IMR-90 (cell line): ENCODE measurements around the gene NR1H4. TPM values are rescaled to one million over a fixed set of nuclear protein-coding genes. Genes with fewer than 3 reads are reported as not detected.

Experiments used
- ATAC-seq: fragments of 200-7000 bp; cut with Tn5 transposase; 2 replicates; pipeline ENCODE4 v1.9.1; 2020; ENCODE audit warnings: low read depth, mild to moderate bottlenecking, moderate library complexity
- BruUV-seq: library from RNA; stranded (reverse); fragments of 400-500 nt; replicated peaks from 2 replicates; lab custom pipeline; 2021; lab: Mats Ljungman, UMichigan
- CTCF ChIA-PET: fragments of 300-600 bp; formaldehyde crosslinking; extraction: SDS; loops from one replicate; lab custom pipeline; 2021; ENCODE audit warnings: antibody characterized with exemption; lab: Yijun Ruan, JAX
- POLR2A ChIA-PET: fragments of 300-600 bp; sonication (Branson Sonifier 250); formaldehyde crosslinking; loops from one replicate; lab custom pipeline; 2022; ENCODE audit warnings: antibody characterized with exemption; ENCODE audit not compliant: unreplicated experiment; lab: Charles Lee
- DNase-seq: peaks from one replicate; pipeline ENCODE4 v3.0.0; 2013
- H2AFZ ChIP-seq: replicated peaks from 2 replicates; pipeline ENCODE3; 2013; ENCODE audit warnings: low read length, mild to moderate bottlenecking; ENCODE audit not compliant: poor library complexity
- H2AK5ac ChIP-seq: 2 replicates; pipeline ENCODE4 v1.6.1; 2013; ENCODE audit warnings: low read depth, low read length, inconsistent platforms
- H2AK9ac ChIP-seq: replicated peaks from 2 replicates; pipeline ENCODE3; 2013; ENCODE audit warnings: mild to moderate bottlenecking, low read depth, low read length, moderate library complexity; ENCODE audit not compliant: poor library complexity
- H2BK120ac ChIP-seq: 2 replicates; pipeline ENCODE4 v1.6.1; 2013; ENCODE audit warnings: low read depth, low read length, inconsistent platforms
- H2BK15ac ChIP-seq: 3 replicates; pipeline ENCODE4 v1.6.1; 2013; ENCODE audit warnings: low read depth, low read length, inconsistent platforms
- H2BK20ac ChIP-seq: 2 replicates; pipeline ENCODE4 v1.6.1; 2013; ENCODE audit warnings: low read depth, mild to moderate bottlenecking, inconsistent platforms, low read length, moderate library complexity
- H2BK5ac ChIP-seq: 2 replicates; pipeline ENCODE4 v1.6.1; 2013; ENCODE audit warnings: mild to moderate bottlenecking, low read depth, low read length, inconsistent platforms; ENCODE audit not compliant: poor library complexity, severe bottlenecking
- H3K14ac ChIP-seq: replicated peaks from 2 replicates; pipeline ENCODE4 v1.6.1; 2013; ENCODE audit warnings: low read depth, low read length, inconsistent platforms
- H3K18ac ChIP-seq: 2 replicates; pipeline ENCODE4 v1.6.1; 2013; ENCODE audit warnings: low read depth, low read length, control low read depth
- H3K23ac ChIP-seq: 2 replicates; pipeline ENCODE4 v1.6.1; 2013; ENCODE audit warnings: low read depth, low read length, inconsistent platforms
- H3K27ac ChIP-seq: 2 replicates; pipeline ENCODE4 v1.5.1; 2013; ENCODE audit warnings: mild to moderate bottlenecking, control low read depth, low read length; ENCODE audit not compliant: insufficient read depth
- H3K27me3 ChIP-seq: 2 replicates; pipeline ENCODE4 v1.6.1; 2013; ENCODE audit warnings: low read length; ENCODE audit not compliant: control insufficient read depth, insufficient read depth
- H3K36me3 ChIP-seq: 2 replicates; pipeline ENCODE4 v1.6.1; 2013; ENCODE audit warnings: low read length, mixed read lengths; ENCODE audit not compliant: control insufficient read depth, insufficient read depth
- H3K4ac ChIP-seq: 2 replicates; pipeline ENCODE4 v1.6.1; 2013; ENCODE audit warnings: low read depth, low read length, inconsistent platforms
- H3K4me1 ChIP-seq: 2 replicates; pipeline ENCODE4 v1.6.1; 2013; ENCODE audit warnings: low read length, mixed read lengths; ENCODE audit not compliant: control insufficient read depth, insufficient read depth
- H3K4me2 ChIP-seq: 2 replicates; pipeline ENCODE4 v1.6.1; 2013; ENCODE audit warnings: low read depth, mild to moderate bottlenecking, control low read depth, low read length, moderate library complexity
- H3K4me3 ChIP-seq: 2 replicates; pipeline ENCODE4 v1.5.1; 2013; ENCODE audit warnings: low read depth, mild to moderate bottlenecking, control low read depth, low read length, moderate library complexity; ENCODE audit not compliant: insufficient read depth
- H3K56ac ChIP-seq: 2 replicates; pipeline ENCODE4 v1.6.1; 2013; ENCODE audit warnings: low read length, inconsistent platforms; ENCODE audit not compliant: insufficient read depth; ENCODE audit errors: extremely low read depth
- H3K79me1 ChIP-seq, 2 experiments: 2 replicates each; pipeline ENCODE4 v1.6.1; 2013; ENCODE audit warnings: low read length in 2 of 2, inconsistent platforms in 1 of 2, low read depth in 1 of 2
- H3K9ac ChIP-seq: 2 replicates; pipeline ENCODE4 v1.6.1; 2013; ENCODE audit warnings: low read depth, low read length, control low read depth
- H3K9me1 ChIP-seq: 2 replicates; pipeline ENCODE4 v1.6.1; 2013; ENCODE audit warnings: low read length, inconsistent platforms; ENCODE audit not compliant: insufficient read depth
- H3K9me3 ChIP-seq: 2 replicates; pipeline ENCODE4 v1.6.1; 2013; ENCODE audit warnings: low read length; ENCODE audit not compliant: control insufficient read depth, insufficient read depth
- H4K20me1 ChIP-seq: 2 replicates; pipeline ENCODE4 v1.6.1; 2013; ENCODE audit warnings: low read length, inconsistent platforms; ENCODE audit not compliant: insufficient read depth
- H4K5ac ChIP-seq: 2 replicates; pipeline ENCODE4 v1.6.1; 2013; ENCODE audit warnings: mild to moderate bottlenecking, low read depth, low read length, control low read depth
- H4K8ac ChIP-seq, 2 experiments: 2 replicates each; pipeline ENCODE4 v1.6.1; 2013; ENCODE audit warnings: low read depth in 2 of 2, low read length in 2 of 2, control low read depth in 1 of 2, inconsistent platforms in 1 of 2
- H4K91ac ChIP-seq: 2 replicates; pipeline ENCODE4 v1.6.1; 2013; ENCODE audit warnings: low read depth, low read length, inconsistent platforms; ENCODE audit not compliant: insufficient read depth
- CEBPB ChIP-seq: IDR thresholded peaks from 2 replicates; pipeline ENCODE4 v1.6.1; 2012; ENCODE audit warnings: low read depth, low read length, improper control_type of control experiment
- MAFK ChIP-seq: IDR thresholded peaks from 2 replicates; pipeline ENCODE4 v1.6.1; 2012; ENCODE audit warnings: low read depth, low read length, improper control_type of control experiment
- MAZ ChIP-seq: IDR thresholded peaks from 2 replicates; pipeline ENCODE4 v1.6.1; 2012; ENCODE audit warnings: low read depth, mild to moderate bottlenecking, low read length, improper control_type of control experiment, moderate library complexity, borderline replicate concordance
- MXI1 ChIP-seq: IDR thresholded peaks from 2 replicates; pipeline ENCODE4 v1.6.1; 2012; ENCODE audit warnings: low read depth, mild to moderate bottlenecking, low read length, moderate library complexity, borderline replicate concordance
- NFE2L2 ChIP-seq: fragments of 150-350 bp; IDR thresholded peaks from 2 replicates; pipeline ENCODE4 v1.6.1; 2016; ENCODE audit warnings: low read depth, mild to moderate bottlenecking, low read length
- POLR2A ChIP-seq: IDR thresholded peaks from 2 replicates; pipeline ENCODE4 v1.6.1; 2012; ENCODE audit warnings: mild to moderate bottlenecking, low read depth, low read length
- RAD21 ChIP-seq: IDR thresholded peaks from 2 replicates; pipeline ENCODE4 v1.6.1; 2012; ENCODE audit warnings: low read length, improper control_type of control experiment
- SMC3 ChIP-seq: fragments of 150-350 bp; IDR thresholded peaks from 2 replicates; pipeline ENCODE4 v1.6.1; 2016; ENCODE audit warnings: low read depth, mild to moderate bottlenecking, antibody characterized with exemption, low read length, moderate library complexity
- WGBS, 2 experiments: methylation state at CpG; one replicate each; pipeline versions ENCODE4 v1.1.5 to v1.1.7; 2013; ENCODE audit warnings: missing lambda C conversion rate in 2 of 2; ENCODE audit not compliant: insufficient read length in 1 of 2; ENCODE audit errors: extremely low coverage in 2 of 2; 5-methylcytosine and 5-hydroxymethylcytosine counted together
- dilution Hi-C: fragments of 300-500 bp; cut with HindIII; formaldehyde crosslinking; loops from one replicate; pipeline ENCODE4 v1.14.3; 2018; ENCODE audit warnings: low sequenced_read_pairs; ENCODE audit not compliant: unreplicated experiment
- in situ Hi-C: fragments of 300-500 bp; cut with MboI; formaldehyde crosslinking; loops from 3 replicates; pipeline ENCODE4 v1.14.3; 2019; ENCODE audit warnings: low sequenced_read_pairs, inconsistent platforms, mixed read lengths
- intact Hi-C: fragments of 100-400 bp; cut with micrococcal nuclease; formaldehyde crosslinking; loops from 2 replicates; pipeline ENCODE4 v1.10.0; 2022
- polyA plus RNA-seq, 3 experiments: library from polyadenylated mRNA; depleted of rRNA; stranded (reverse); fragments of >200 nt; gene quantifications; 2 replicates each; pipeline ENCODE4 v1.2.3, GENCODE V29; 2012; ENCODE audit warnings: low replicate concordance in 1 of 3
- total RNA-seq: library from RNA; depleted of rRNA; stranded (reverse); fragments of >200 nt; gene quantifications from 2 replicates; pipeline ENCODE4 v1.2.3, GENCODE V29; 2012
- TF ChIP-seq, protein P1 (sequence below): fragments of 150-350 bp; IDR thresholded peaks from 2 replicates; pipeline ENCODE4 v1.6.1; 2016; ENCODE audit warnings: low read depth, mild to moderate bottlenecking, low read length, moderate library complexity, borderline replicate concordance
- TF ChIP-seq, protein P2 (sequence below): conservative IDR thresholded peaks from 2 replicates; pipeline ENCODE4 v1.5.1; 2012; ENCODE audit warnings: mild to moderate bottlenecking, low read depth, low read length, improper control_type of control experiment

NR1H4 gene
- total and polyA plus RNA-seq, 2 of the 4 experiments (the other 2 are of a cell fraction) = not detected

DNA sequence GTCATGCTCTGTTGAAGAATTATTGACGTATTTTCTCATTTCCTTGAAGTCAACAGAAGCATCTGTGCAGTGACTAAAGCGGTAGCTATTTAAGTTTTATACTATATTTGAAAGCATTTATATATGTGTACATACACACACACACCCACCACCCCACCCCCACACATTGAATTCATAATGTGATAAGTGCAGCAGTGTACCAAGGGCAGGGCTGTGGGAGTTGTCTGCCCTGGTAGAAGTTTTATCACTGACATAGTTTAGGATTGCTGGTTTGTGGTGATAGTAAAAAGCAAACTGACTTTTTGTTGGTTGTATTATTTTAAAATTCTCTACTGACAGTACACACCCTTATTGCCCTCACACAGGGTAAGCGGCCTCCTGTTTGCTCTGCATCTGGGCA lies 138.9 kb downstream of the NR1H4 start:
- no TSS peak for BruUV-seq
- Histone ChIP-seq H2BK5ac (no peak overlapping the region), H3K9me3 (no peaks in the 10 kb centered on the region), H3K56ac (no peak overlapping the region), H3K4me3 (no peak overlapping the region), H4K20me1 (no peaks in the 10 kb centered on the region), H3K9ac (no peak overlapping the region), H2BK120ac (no peak overlapping the region), H4K91ac (no peak overlapping the region), H3K4me2 (no peak overlapping the region), H4K5ac (no peak overlapping the region), H3K18ac (no peak overlapping the region), H2BK15ac (no peak overlapping the region), H3K4ac (no peak overlapping the region), H3K14ac (no peak overlapping the region), H3K4me1 (no peaks in the 10 kb centered on the region), H3K23ac (no peak overlapping the region), H3K27me3 (no peaks in the 10 kb centered on the region), H2BK20ac (no peak overlapping the region), H2AFZ (no peak overlapping the region), H3K27ac (no peak overlapping the region), H3K36me3 (peaks cover 2% of the 10 kb centered on the region; the same call in 1 of the 2 replicates), H2AK5ac (no peak overlapping the region), H2AK9ac (no peak overlapping the region), H3K79me1 (peaks cover 16% of the 10 kb centered on the region in 2 experiments), H3K9me1 (no peaks in the 10 kb centered on the region; the same call in 1 of the 2 replicates), H4K8ac (no peak overlapping the region)
- CTCF ChIA-PET = no interaction called here
- no peak for TF ChIP-seq SMC3
- TF ChIP-seq MAZ = no peak
- no peak for TF ChIP-seq MXI1
- no peak for TF ChIP-seq RAD21
- TF ChIP-seq, protein P1, sequence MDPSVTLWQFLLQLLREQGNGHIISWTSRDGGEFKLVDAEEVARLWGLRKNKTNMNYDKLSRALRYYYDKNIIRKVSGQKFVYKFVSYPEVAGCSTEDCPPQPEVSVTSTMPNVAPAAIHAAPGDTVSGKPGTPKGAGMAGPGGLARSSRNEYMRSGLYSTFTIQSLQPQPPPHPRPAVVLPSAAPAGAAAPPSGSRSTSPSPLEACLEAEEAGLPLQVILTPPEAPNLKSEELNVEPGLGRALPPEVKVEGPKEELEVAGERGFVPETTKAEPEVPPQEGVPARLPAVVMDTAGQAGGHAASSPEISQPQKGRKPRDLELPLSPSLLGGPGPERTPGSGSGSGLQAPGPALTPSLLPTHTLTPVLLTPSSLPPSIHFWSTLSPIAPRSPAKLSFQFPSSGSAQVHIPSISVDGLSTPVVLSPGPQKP = no peak
- TF ChIP-seq, protein P2, sequence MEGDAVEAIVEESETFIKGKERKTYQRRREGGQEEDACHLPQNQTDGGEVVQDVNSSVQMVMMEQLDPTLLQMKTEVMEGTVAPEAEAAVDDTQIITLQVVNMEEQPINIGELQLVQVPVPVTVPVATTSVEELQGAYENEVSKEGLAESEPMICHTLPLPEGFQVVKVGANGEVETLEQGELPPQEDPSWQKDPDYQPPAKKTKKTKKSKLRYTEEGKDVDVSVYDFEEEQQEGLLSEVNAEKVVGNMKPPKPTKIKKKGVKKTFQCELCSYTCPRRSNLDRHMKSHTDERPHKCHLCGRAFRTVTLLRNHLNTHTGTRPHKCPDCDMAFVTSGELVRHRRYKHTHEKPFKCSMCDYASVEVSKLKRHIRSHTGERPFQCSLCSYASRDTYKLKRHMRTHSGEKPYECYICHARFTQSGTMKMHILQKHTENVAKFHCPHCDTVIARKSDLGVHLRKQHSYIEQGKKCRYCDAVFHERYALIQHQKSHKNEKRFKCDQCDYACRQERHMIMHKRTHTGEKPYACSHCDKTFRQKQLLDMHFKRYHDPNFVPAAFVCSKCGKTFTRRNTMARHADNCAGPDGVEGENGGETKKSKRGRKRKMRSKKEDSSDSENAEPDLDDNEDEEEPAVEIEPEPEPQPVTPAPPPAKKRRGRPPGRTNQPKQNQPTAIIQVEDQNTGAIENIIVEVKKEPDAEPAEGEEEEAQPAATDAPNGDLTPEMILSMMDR = no peak
- TF ChIP-seq MAFK = no peak
- no peak for TF ChIP-seq NFE2L2
- no peak for TF ChIP-seq CEBPB
- TF ChIP-seq POLR2A = no peak
- DNase-seq (no peak), ATAC-seq (no peak)
- intact Hi-C loops (no loop called here), in situ Hi-C loops (no loop called here), dilution Hi-C loops (no loop called here)
- WGBS, 2 experiments = no CpG with 5 or more reads among the region's 3 CpGs
- POLR2A ChIA-PET = no interaction called here
